K562 (cell line): ENCODE data around the gene TUBB2A. TPM values are rescaled to one million over a fixed set of nuclear protein-coding genes. Genes with fewer than 3 reads are reported as not detected.

ENCODE experiments used
- ARID1B ChIP-seq: fragments of 450-650 bp; IDR thresholded peaks from 2 replicates; pipeline ENCODE4 v1.6.1; 2016; ENCODE audit warnings: antibody characterized with exemption, mild to moderate bottlenecking, inconsistent platforms
- ETV1 ChIP-seq: fragments of 450-650 bp; conservative IDR thresholded peaks from 2 replicates; pipeline ENCODE4 v1.6.1; 2016; ENCODE audit warnings: missing genetic modification characterization, control low read depth, low read depth, missing compliant biosample characterization
- FOS ChIP-seq: IDR thresholded peaks from 3 replicates; pipeline ENCODE4 v1.6.1; 2011; ENCODE audit not compliant: insufficient read length; ENCODE audit errors: extremely low read depth
- MTA2 ChIP-seq: fragments of 450-650 bp; IDR thresholded peaks from 2 replicates; pipeline ENCODE4 v1.6.1; 2016; ENCODE audit warnings: low read depth
- PTBP1 ChIP-seq: fragments of 200-400 bp; formaldehyde crosslinking; IDR thresholded peaks from 2 replicates; pipeline ENCODE4 v1.6.1; 2017; ENCODE audit warnings: low read depth, low read length
- SMAD1 ChIP-seq: fragments of 150-350 bp; IDR thresholded peaks from 2 replicates; pipeline ENCODE4 v1.6.1; 2014; ENCODE audit warnings: low read length, low read depth; ENCODE audit not compliant: partially characterized antibody
- SMARCE1 ChIP-seq: fragments of 450-650 bp; IDR thresholded peaks from 2 replicates; pipeline ENCODE4 v1.7.1; 2016; ENCODE audit warnings: mild to moderate bottlenecking
- STAG1 ChIP-seq: sonication (generic); formaldehyde crosslinking; IDR thresholded peaks from 2 replicates; pipeline ENCODE4 v1.5.0; 2020; ENCODE audit warnings: missing genetic modification reagents, borderline replicate concordance
- ZKSCAN3 ChIP-seq: fragments of 250-450 bp; sonication (Bioruptor Pico); IDR thresholded peaks from 2 replicates; pipeline ENCODE4 v1.4.0; 2020
- ZNF174 ChIP-seq: fragments of 250-450 bp; sonication (Bioruptor Pico); IDR thresholded peaks from 2 replicates; pipeline ENCODE4 v1.4.0; 2020; ENCODE audit warnings: mild to moderate bottlenecking
- ZNF551 ChIP-seq: fragments of 250-450 bp; sonication (Bioruptor Pico); IDR thresholded peaks from 2 replicates; pipeline ENCODE4 v1.5.0; 2021; ENCODE audit warnings: mild to moderate bottlenecking, moderate library complexity
- ZNF57 ChIP-seq: fragments of 450-650 bp; formaldehyde crosslinking; IDR thresholded peaks from 2 replicates; pipeline ENCODE4 v1.4.0; 2020; ENCODE audit warnings: mild to moderate bottlenecking, moderate library complexity
- ZNF583 ChIP-seq: fragments of 250-450 bp; sonication (Bioruptor Pico); IDR thresholded peaks from 2 replicates; pipeline ENCODE4 v1.4.0; 2020
- ZNF778 ChIP-seq: fragments of 450-650 bp; formaldehyde crosslinking; IDR thresholded peaks from 2 replicates; pipeline ENCODE4 v1.4.0; 2020; ENCODE audit warnings: mild to moderate bottlenecking, moderate library complexity
- polyA plus RNA-seq, 8 experiments: library from polyadenylated mRNA; depleted of rRNA in 4 of 8; stranded (reverse) in 5 of 8; unstranded in 3 of 8; fragments of >200 nt; fragmentation: Nextera tagmentation in 2 of 8; fragmentation: Illumina TruSeq in 1 of 8; extraction: Ambion mirVana in 2 of 8; extraction: Trizol in 1 of 8; gene quantifications; 2 replicates each; pipeline versions ENCODE4 v1.2.1 to v1.2.3, GENCODE V29; 2011 to 2014; ENCODE audit warnings: inconsistent platforms in 1 of 8, missing spikeins in 1 of 8
- total RNA-seq, 7 experiments: library from RNA; depleted of rRNA in 6 of 7; stranded (reverse); fragments of >200 nt in 6 of 7; fragmentation: Illumina TruSeq in 2 of 7; extraction: Trizol in 2 of 7; gene quantifications; 2 replicates each; pipeline versions ENCODE4 v1.2.1 to v1.2.3, GENCODE V29; 2011 to 2021; ENCODE audit warnings: low replicate concordance in 1 of 7
- TF ChIP-seq, protein P1 (sequence below): fragments of 250-450 bp; sonication (Bioruptor Pico); IDR thresholded peaks from 2 replicates; pipeline ENCODE4 v1.5.0; 2021; ENCODE audit warnings: mild to moderate bottlenecking, moderate library complexity
- TF ChIP-seq, protein P2 (sequence below): fragments of 450-650 bp; IDR thresholded peaks from 2 replicates; pipeline ENCODE4 v1.6.1; 2016; ENCODE audit warnings: mild to moderate bottlenecking
- TF ChIP-seq, protein P3 (sequence below): fragments of 450-650 bp; IDR thresholded peaks from 2 replicates; pipeline ENCODE4 v1.7.1; 2018; ENCODE audit warnings: mild to moderate bottlenecking, low read depth; ENCODE audit not compliant: partially characterized antibody
- TF ChIP-seq, protein P4 (sequence below): fragments of 250-450 bp; sonication (Bioruptor Pico); IDR thresholded peaks from 2 replicates; pipeline ENCODE4 v1.8.0; 2021; ENCODE audit warnings: moderate library complexity, mild to moderate bottlenecking, inconsistent platforms

TUBB2A gene
- total and polyA plus RNA-seq, 9 of the 15 experiments (the other 6 are each of a cell fraction or from before 2014, with no cell fraction given), result 3.6 to 92.1 (median 45.6) TPM

DNA sequence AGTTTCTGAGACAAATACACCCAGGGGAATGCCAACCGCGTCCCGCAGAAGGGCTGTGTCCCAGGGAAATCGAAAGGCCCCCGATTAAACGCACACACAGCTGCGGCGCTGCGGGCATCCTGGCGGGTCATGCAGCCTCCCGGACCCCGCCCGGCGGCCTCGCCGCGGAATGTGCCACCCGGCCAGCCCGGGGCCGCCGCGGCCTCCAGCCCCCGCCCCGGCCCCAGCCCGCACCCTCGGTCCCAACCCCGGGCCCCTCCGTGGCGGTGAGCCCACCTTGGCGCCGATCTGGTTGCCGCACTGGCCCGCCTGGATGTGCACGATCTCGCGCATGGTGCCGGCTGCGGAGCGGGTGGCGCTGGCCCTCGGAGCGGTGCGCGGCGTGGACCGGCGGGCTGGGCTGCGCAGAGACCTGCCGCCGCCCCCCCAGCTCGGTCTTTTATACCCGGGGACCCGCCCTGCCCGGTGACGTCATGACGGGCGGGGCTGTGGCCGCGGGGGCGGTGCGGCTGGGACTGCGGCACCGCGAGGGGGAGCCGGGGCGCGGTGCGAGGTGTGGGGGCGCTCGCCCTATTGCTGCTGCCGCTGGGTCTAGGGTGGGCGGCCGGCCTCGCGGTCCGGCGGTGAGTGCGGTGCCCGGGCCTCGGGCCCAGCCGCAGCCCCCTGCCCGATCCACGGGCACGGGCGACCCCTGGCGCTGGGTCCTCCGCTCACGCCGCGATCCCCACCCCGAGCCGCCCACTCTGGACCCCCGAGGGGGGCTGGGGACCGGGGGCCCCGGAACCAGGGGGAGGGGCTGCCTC lies at the start of gene TUBB2A (continued):
- TF ChIP-seq, protein P1, sequence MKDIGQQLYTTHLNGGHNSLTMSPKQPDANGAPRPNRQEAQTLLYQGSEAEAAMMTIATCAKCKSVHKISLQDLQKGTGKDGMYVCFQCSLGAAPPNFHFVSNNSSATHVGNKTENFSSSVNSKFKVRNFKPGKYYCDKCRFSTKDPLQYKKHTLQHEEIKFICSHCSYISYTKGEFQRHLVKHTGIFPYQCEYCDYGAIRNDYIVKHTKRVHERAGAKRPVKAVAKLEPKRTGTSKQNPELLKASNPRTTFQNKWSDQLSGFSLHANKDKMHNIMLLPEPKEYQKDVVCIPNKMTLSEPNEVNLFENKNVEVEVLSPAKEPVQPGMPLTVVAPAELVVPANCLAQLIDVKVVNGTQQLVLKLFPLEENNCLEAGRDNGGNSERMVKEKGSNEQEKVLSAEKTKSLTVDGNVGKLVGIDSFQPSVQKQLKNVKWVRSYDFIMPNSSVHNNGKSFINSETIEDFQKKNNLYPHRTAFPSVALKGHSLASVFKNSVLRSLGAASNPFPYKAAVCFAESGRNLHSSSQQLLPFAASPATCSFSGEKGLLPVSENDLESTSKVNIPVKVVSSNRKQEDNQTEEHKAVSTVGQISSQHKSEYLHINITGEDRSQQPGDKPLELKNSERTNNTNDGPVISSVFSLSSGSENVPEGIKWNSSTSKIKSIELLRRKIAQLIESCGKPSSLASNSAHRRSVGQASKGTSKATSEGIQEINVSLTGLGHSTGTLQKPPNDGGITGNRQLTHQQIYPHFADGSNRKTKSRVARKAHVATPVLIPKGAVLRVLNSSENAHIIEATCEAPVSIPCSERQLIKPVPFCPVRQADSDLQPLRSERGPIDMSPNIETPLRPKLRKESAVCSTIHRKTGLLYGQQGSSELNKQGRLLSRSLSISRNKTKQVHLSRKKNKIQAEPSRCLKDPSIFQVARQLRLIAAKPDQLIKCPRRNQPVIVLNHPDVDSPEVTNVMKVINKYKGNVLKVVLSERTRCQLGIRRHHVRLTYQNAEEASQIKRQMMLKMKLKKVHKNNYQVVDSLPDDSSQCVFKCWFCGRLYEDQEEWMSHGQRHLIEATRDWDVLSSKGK (CRISPR knock-in tag), result no peak
- TF ChIP-seq SMARCE1 (no peak), ZNF174 (no peak), ZNF57 (no peak), FOS (no peak), STAG1 (CRISPR knock-in tag) (no peak), ZNF583 (CRISPR knock-in tag) (no peak), ARID1B (no peak), ZNF551 (CRISPR knock-in tag) (no peak), ETV1 (tag) (no peak), ZKSCAN3 (CRISPR knock-in tag) (no peak), MTA2 (no peak), SMAD1 (peak; percentile 86), ZNF778 (no peak), PTBP1 (no peak)
- TF ChIP-seq, protein P2, sequence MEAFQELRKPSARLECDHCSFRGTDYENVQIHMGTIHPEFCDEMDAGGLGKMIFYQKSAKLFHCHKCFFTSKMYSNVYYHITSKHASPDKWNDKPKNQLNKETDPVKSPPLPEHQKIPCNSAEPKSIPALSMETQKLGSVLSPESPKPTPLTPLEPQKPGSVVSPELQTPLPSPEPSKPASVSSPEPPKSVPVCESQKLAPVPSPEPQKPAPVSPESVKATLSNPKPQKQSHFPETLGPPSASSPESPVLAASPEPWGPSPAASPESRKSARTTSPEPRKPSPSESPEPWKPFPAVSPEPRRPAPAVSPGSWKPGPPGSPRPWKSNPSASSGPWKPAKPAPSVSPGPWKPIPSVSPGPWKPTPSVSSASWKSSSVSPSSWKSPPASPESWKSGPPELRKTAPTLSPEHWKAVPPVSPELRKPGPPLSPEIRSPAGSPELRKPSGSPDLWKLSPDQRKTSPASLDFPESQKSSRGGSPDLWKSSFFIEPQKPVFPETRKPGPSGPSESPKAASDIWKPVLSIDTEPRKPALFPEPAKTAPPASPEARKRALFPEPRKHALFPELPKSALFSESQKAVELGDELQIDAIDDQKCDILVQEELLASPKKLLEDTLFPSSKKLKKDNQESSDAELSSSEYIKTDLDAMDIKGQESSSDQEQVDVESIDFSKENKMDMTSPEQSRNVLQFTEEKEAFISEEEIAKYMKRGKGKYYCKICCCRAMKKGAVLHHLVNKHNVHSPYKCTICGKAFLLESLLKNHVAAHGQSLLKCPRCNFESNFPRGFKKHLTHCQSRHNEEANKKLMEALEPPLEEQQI, result no peak
- TF ChIP-seq, protein P3, sequence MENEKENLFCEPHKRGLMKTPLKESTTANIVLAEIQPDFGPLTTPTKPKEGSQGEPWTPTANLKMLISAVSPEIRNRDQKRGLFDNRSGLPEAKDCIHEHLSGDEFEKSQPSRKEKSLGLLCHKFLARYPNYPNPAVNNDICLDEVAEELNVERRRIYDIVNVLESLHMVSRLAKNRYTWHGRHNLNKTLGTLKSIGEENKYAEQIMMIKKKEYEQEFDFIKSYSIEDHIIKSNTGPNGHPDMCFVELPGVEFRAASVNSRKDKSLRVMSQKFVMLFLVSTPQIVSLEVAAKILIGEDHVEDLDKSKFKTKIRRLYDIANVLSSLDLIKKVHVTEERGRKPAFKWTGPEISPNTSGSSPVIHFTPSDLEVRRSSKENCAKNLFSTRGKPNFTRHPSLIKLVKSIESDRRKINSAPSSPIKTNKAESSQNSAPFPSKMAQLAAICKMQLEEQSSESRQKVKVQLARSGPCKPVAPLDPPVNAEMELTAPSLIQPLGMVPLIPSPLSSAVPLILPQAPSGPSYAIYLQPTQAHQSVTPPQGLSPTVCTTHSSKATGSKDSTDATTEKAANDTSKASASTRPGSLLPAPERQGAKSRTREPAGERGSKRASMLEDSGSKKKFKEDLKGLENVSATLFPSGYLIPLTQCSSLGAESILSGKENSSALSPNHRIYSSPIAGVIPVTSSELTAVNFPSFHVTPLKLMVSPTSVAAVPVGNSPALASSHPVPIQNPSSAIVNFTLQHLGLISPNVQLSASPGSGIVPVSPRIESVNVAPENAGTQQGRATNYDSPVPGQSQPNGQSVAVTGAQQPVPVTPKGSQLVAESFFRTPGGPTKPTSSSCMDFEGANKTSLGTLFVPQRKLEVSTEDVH, result no peak
- TF ChIP-seq, protein P4, sequence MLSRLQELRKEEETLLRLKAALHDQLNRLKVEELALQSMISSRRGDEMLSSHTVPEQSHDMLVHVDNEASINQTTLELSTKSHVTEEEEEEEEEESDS (CRISPR knock-in tag), result no peak
